Measurements from ENCODE around the gene PASK. TPM values are rescaled to one million over a fixed set of nuclear protein-coding genes. Genes with fewer than 3 reads are reported as not detected.

PASK gene
- total RNA-seq, 2 experiments from 2014 or later, result 71.3 to 74.8 TPM

- no peaks in the 10 kb centered on the region for H3K27me3 Mint-ChIP-seq
- H3K4me3 Mint-ChIP-seq, result no peak overlapping the region
- H3K4me1 Mint-ChIP-seq (ENCODE audit: low read depth), result no peaks in the 10 kb centered on the region
- intact Hi-C loops (cut with micrococcal nuclease), result no loop called here
- ChIA-PET POLR2A (interaction anchor here (0.8 kb wide), 1 partner anchor 10 kb away, joined by 3 read pairs; no protein-coding TSS in a partner anchor), CTCF (no interaction called here)
- ATAC-seq, result no peak
- H3K9me3 Mint-ChIP-seq, result no peaks in the 10 kb centered on the region
- H3K36me3 Mint-ChIP-seq (ENCODE audit: low read depth), result peaks cover 24% of the 10 kb centered on the region
- H3K27ac Mint-ChIP-seq, result no peak overlapping the region
- no peak for DNase-seq
- no peak for TF ChIP-seq CTCF (IDR thresholded peaks at IDR 0.05)
Measured at GRCh38 chr2:241134711-241135110, 14.6 kb downstream of the PASK start.

- Mint-ChIP-seq H3K4me1 (ENCODE audit: low read depth) (peaks cover 5% of the 10 kb centered on the region), H3K27ac (no peak overlapping the region), H3K36me3 (ENCODE audit: low read depth) (peaks cover 30% of the 10 kb centered on the region), H3K9me3 (no peaks in the 10 kb centered on the region), H3K4me3 (no peak overlapping the region), H3K27me3 (no peaks in the 10 kb centered on the region)
- no peak for DNase-seq
- intact Hi-C loops (cut with micrococcal nuclease), result no loop called here
- no peak for ATAC-seq
- POLR2A ChIA-PET, result interaction anchor here (0.7 kb wide), 1 partner anchor 11 kb away, joined by 3 read pairs; no protein-coding TSS in a partner anchor
- TF ChIP-seq CTCF (IDR thresholded peaks at IDR 0.05), result no peak
- CTCF ChIA-PET, result interaction anchor here (0.9 kb wide), 1 partner anchor 16 kb away, joined by 3 read pairs; the partner anchor contains the start of gene PASK
Measured at GRCh38 chr2:241133436-241133820, 15.8 kb downstream of the PASK start.

- Mint-ChIP-seq H3K27ac (no peak overlapping the region), H3K27me3 (no peaks in the 10 kb centered on the region), H3K4me3 (no peak overlapping the region), H3K9me3 (no peaks in the 10 kb centered on the region), H3K36me3 (ENCODE audit: low read depth) (peaks cover 30% of the 10 kb centered on the region), H3K4me1 (ENCODE audit: low read depth) (peaks cover 12% of the 10 kb centered on the region)
- intact Hi-C loops (cut with micrococcal nuclease), result no loop called here
- ChIA-PET POLR2A (interaction anchor here (0.7 kb wide), 1 partner anchor 11 kb away, joined by 3 read pairs; no protein-coding TSS in a partner anchor), CTCF (no interaction called here)
- DNase-seq (no peak), ATAC-seq (no peak)
- no peak for TF ChIP-seq CTCF (IDR thresholded peaks at IDR 0.05)
Measured at GRCh38 chr2:241132538-241133435, 16.5 kb downstream of the PASK start.

GRCh38 chr2:241131531-241131930, 17.7 kb downstream of the PASK start:
- H3K4me3 Mint-ChIP-seq, result no peak overlapping the region
- peaks cover 20% of the 10 kb centered on the region for H3K4me1 Mint-ChIP-seq (ENCODE audit: low read depth)
- ATAC-seq, result no peak
- POLR2A ChIA-PET, result no interaction called here
- no peaks in the 10 kb centered on the region for H3K9me3 Mint-ChIP-seq
- DNase-seq, result no peak
- CTCF ChIA-PET, result no interaction called here
- intact Hi-C loops (cut with micrococcal nuclease), result no loop called here
- H3K27ac Mint-ChIP-seq, result no peak overlapping the region
- no peak for TF ChIP-seq CTCF (IDR thresholded peaks at IDR 0.05)
- H3K36me3 Mint-ChIP-seq (ENCODE audit: low read depth), result peaks cover 37% of the 10 kb centered on the region
- no peaks in the 10 kb centered on the region for H3K27me3 Mint-ChIP-seq

GRCh38 chr2:241130316-241130715, 19.0 kb downstream of the PASK start:
- CTCF ChIA-PET, result no interaction called here

More at GRCh38 chr2:241130316-241130715, 19.0 kb downstream of the PASK start:
- TF ChIP-seq CTCF (IDR thresholded peaks at IDR 0.05), result no peak
- Mint-ChIP-seq H3K27ac (no peak overlapping the region), H3K9me3 (no peaks in the 10 kb centered on the region), H3K27me3 (no peaks in the 10 kb centered on the region), H3K4me1 (ENCODE audit: low read depth) (peaks cover 24% of the 10 kb centered on the region), H3K4me3 (no peak overlapping the region), H3K36me3 (ENCODE audit: low read depth) (peaks cover 46% of the 10 kb centered on the region)
- intact Hi-C loops (cut with micrococcal nuclease), result no loop called here
- POLR2A ChIA-PET, result interaction anchor here (1.9 kb wide), 1 partner anchor 19 kb away, joined by 8 read pairs; the partner anchor contains the start of gene PASK
- ATAC-seq (no peak), DNase-seq (no peak)

Data from activated CD8-positive, alpha-beta T cell treated with anti-CD3 and anti-CD28 coated beads for 36 hours (primary cell).